Measurements from ENCODE around the gene LBX2.

DNA sequence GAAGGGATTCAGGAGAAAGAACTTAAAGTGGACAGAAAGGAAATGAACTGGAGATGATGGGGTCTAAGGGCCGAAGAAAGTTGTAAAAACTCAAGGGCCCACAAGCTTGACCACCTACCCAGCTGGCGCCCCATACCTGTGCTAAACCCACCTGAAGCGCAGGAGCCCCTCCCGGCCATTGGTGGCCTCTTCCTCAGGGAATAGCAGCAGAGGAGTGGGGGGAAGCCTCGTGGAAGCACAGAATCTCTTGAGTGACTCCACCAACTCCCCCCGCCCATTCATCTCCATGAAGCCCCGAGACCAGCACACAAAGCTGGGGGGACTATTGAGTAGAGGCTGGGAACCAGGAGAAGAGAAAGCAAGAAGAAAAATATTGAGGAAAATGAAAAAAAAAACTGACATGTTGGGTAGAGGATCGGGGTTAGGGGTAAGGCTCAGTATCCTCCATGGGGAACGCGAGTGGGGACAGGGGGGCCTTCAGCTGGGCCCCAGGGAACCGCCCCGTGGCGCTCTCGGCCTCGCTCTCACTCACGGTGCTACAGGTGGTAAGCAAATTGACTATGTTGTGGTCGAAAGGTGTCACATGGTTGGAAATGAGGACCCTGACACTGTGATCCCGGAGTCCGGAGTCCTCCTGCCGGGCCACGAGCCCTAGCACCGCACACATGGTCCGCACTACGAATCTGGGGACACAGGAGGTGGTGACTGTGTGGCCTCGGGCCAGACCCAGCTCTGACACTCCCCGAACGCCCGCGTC, 29.4 kb upstream of the LBX2 start:
- no peak for TF ChIP-seq POLR2A (IDR thresholded peaks at IDR 0.05)
- TF ChIP-seq, protein P1, sequence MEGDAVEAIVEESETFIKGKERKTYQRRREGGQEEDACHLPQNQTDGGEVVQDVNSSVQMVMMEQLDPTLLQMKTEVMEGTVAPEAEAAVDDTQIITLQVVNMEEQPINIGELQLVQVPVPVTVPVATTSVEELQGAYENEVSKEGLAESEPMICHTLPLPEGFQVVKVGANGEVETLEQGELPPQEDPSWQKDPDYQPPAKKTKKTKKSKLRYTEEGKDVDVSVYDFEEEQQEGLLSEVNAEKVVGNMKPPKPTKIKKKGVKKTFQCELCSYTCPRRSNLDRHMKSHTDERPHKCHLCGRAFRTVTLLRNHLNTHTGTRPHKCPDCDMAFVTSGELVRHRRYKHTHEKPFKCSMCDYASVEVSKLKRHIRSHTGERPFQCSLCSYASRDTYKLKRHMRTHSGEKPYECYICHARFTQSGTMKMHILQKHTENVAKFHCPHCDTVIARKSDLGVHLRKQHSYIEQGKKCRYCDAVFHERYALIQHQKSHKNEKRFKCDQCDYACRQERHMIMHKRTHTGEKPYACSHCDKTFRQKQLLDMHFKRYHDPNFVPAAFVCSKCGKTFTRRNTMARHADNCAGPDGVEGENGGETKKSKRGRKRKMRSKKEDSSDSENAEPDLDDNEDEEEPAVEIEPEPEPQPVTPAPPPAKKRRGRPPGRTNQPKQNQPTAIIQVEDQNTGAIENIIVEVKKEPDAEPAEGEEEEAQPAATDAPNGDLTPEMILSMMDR (IDR thresholded peaks at IDR 0.05 in 4 of 5, conservative IDR thresholded peaks at IDR 0.05 in 1 of 5), result no peak
